Cerebellar cortex (tissue), 1 donor: Measurements from ENCODE around the gene MEGF11.
"Not testable (repeated sequence)": the region's sequence is repeated elsewhere in the genome, so short reads cannot be mapped to it uniquely, and the experiment has no call there.

Source experiments
- DNase-seq: peaks from one replicate; pipeline ENCODE4 v3.0.0-alpha.2; 2015; ENCODE audit warnings: low spot score

The MEGF11 gene

DNA sequence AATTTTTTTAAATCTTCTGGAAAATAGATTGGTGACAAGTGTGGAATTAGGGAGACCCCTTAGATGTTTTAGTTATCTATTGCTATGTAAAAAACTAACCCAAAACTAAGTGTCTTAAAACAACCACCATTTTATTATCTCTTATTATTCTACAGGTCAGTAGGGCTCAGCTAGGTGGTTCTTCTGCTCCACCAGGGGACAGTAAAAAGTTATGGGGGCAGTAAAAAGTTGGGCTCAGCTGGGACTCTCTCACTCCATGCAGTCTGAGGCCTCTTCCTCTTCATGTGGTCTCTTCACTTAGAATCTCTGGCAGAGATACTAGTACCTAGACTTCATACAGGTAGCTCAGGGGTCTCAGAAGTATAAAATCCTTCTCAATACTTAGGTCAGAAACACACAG is 21.8 kb upstream of the MEGF11 start:
- DNase-seq: no peak

GRCh38 chr15:66270932-66271331 is 17.4 kb upstream of the MEGF11 start:
- DNase-seq: no peak

DNA sequence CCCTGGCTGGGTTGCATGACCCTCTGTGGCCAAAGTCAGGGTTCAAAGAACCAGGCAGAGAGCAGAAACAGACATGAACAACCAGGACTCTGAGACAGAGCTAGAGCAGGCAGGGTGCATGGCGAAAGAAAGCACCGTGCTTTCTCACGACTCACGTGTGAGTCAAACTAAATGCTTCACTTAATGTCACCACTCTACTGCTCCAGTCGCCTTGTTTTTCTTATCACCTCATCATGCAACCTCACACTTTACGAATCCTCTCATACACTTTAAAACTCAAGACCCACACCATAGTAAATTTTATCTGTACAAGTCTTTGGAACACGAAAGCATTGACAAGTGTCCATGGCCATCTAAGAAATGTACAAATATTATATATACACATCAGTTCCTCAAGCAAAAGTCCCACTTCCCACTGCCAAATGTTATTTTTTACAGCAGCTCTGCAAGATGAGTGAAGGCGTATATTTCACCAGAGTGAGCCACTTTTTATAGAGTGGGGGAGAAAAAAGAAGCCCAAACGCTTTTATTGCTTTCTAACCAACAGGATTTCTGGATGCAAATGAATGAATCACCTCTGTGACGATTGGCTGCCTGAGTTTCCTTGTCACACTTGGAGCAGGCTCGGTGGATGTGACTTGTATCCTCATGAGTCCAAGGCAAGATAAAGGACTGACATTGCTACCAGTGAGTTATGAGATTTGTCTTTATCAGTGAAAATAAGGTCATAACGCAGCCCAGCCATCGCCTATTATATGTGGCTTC is 16.0 kb upstream of the MEGF11 start:
- DNase-seq: no peak

GRCh38 chr15:66264859-66265513 is 11.4 kb upstream of the MEGF11 start:
- no peak for DNase-seq

DNA sequence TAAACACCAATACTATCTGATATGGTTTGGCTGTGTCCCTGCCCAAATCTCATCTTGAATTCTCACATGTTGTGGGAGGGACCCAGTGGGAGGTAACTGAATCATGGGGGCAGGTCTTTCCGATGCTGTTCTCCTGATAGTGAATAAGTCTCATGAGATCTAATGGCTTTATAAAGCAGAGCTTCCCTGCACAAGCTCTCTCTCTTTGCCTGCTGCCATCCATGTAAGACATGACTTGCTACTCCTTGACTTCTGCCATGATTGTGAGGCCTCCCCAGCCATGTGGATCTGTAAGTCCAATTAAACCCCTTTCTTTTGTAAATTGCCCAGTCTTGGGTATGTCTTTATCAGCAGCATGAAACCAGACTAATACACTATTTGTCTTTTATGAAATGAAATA is 9.3 kb upstream of the MEGF11 start:
- DNase-seq: not testable (repeated sequence)

DNA sequence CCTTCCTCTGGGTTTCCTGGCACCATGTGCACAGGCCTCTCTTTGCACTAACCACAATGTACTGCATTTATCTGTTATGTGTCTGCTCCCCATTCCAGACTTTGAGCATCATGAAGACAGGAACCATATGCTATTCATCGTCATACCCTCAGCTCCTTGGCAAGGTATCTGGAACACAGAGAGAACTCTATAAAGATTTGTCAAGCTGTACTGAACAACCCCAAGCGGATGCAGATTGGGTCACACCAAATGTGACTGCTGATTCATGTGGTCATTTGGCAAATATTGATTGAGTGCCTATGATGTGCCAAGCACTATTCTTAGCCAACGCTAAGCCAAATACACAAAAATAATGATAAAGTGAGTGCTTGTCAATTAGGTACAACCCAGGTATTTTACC is 7.5 kb upstream of the MEGF11 start:
- peak; percentile 82 for DNase-seq

- DNase-seq: no peak
These were observed 3.1 kb upstream of the MEGF11 start for GRCh38 chr15:66256692-66257091.

DNA sequence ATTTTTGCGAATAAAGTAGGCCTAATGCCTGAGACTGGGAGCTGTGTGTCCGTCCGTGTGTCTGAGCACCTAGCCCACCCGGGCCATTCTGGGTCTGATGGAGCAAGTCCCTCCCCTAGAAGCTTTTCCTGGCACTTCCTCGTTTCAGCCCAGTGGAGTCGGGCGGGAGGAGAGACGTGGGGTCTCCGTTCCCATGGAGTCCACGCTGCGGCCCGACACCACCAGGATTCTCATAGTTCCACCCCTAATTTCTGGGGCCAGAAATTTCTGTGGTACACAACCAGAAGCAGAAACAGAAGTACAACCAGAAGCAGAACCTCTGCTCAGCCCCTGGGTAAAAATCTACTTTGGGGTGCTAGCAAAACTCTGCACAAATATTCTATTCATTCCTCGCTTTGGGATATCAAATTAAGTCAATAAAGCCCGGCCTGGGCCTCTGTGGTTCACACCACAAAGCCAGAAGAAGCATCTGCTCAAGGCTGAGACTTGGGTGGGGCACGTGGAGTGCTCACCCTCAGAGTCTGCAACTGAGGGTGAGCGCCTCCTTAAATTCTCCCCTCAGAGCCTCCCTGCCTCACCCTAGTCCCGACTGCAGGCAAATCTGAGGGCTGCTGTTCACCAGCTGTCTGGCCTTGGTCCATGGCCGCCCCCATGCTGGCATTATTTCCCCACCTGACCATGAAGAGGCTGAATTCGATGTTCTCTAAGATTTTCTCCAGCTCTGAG is 1.6 kb upstream of the MEGF11 start:
- no peak for DNase-seq

DNA sequence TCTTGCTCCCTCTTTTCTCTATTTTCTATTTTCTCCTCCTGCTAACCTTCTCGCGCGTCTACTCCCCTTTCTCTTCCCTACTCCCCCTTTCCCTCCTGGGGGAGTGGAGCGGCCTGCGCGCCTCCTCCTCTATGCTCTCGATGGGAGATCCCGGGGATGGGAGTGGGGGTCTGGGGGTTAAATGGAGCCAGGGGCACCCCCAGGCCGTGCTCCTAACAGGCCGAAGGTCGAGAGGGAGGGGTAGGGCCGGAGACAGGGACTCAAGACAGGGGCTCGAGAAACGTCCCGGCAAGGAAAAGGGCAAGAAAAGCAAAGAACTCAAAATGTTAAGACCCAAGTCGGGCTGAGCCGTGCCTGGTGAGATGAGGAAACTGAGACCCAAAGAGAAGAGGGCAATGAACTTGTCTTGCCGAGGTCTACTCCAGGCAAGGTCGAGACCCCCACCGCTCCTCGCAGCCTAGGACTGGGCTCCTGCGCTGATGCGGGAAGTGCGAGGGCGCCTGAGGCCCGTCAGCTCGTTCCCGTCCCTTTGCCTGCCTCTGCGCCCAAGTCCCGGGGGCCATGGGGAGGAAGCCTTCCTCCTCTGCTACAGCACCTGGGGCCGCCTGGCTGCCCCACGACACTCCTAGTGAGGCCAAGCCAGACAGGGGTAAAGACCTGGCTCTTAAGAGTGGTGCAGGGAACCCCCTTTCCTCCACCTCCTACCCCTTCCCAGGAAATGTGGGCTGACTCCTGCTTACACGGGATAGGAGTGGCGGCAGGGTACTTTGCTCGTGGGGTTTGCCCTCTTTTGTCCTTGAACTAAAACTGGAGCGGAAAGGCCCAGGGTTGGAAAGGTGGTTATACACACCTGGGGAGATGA is 770 bp upstream of the MEGF11 start:
- no peak for DNase-seq

DNA sequence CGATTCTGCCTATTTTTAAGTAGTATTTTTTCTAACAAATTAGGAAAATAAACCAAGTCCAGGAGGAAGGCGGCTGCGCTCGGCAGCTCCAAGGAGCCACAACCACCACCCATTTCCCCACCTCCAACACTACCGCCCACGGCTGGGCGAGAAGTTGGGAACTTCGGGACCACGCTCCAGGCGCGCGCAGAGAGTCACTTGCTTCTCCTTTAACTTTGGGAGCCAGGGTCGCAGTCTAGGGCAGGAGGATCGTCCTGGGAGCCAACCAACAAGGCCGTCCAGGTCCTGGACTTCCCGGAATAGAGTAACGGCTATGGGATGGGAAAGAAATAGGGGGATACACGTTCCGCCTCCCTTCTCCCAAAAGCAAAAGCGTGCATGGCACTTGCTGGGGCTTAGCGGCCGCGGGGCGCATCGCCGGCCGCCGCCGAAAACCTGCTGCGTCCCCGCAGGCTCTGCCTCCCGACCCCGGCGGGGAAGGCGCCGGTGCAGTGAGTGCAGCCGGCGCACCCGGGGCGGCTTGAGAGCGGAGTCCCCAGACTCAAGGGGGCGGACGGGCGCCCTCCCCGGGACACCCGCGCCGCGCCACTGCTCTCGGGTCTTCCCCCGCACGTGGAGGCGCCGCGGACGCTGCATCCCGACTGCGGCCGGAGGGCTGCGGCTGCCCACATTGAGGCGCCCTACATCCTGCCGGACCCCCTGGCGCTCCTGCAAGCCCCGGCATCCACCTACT is 699 bp downstream of the MEGF11 start:
- DNase-seq: no peak

DNA sequence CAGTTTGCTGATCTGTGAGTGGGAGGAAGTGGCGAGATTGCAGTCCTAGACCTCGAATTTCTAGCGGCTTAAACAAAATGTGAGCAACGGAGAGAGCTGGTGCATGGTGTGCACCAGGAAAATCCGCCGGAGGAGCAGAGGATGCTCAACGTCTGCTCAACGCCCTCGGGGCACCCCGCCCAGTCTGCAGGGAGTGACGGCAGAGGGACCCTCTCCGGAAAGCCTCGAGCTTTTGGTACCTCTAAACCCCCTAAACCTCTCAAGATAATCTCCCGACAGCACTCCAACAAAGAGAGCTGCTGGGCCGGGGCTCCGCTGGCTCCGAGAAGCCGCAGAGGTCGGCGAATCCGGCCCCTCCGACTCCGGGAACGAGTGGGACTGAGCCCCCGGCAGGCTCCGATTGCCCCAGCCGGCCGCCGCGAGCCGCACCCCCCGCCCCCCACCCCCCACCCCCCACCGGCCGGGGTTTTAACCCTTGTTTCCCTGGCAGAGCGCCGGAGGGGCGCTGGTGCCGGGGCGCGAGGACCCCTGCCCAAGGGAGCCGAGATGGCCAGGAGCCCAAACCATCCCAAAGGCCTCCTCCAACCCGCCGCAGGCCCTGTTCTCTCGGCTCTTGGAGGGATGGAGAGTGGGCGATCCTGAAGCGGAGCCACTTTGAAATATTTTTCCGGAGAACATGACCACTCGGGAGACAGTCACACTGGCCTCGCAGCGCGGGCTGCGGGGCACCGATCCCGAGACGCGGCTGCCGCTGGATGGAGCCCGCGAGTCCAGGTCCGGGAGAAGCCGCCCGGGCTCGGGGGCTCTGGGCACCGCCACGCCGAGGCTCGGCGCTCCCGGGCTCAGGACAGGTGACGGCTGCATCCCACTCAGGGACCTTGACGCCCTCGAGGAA is 1.5 kb downstream of the MEGF11 start:
- peak; percentile 67 for DNase-seq

DNA sequence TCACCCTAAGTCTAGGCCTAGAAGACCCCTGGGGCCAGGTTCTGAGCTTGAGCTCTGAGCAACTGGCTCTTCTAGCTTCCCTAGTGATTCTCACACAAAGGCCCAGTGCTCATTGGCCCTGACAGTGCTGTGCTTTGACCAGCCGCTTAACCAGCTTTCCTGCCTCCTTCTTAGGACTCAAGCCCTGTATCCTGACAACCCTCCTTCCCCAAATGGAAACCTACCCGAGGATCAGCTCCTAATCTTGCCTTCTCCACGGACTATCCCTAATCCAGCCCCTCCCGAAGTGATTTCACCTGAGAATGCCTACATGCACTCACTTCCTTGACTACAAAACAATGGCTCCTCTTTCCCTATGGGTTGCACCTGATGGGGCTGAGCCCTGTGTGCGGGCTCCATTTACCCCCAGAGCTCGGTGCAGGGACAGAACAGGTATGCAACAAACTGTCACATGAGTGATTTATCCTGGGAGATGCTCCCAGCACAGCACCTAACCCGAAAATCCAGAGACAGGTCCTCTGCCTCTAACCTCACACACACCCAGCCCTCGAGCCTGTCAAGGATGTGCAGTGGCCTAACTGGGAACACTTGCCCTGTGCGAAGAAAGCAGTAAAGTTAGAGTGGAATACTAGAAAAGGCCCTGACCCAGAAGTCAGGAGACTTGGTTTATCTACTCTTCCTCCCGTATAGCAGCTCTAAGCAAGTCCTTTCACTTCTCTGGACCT is 2.3 kb downstream of the MEGF11 start:
- no peak for DNase-seq

- no peak for DNase-seq
These were observed 3.9 kb downstream of the MEGF11 start for GRCh38 chr15:66249605-66250174.

- no peak for DNase-seq
These were observed 6.6 kb downstream of the MEGF11 start for GRCh38 chr15:66246937-66247336.

DNA sequence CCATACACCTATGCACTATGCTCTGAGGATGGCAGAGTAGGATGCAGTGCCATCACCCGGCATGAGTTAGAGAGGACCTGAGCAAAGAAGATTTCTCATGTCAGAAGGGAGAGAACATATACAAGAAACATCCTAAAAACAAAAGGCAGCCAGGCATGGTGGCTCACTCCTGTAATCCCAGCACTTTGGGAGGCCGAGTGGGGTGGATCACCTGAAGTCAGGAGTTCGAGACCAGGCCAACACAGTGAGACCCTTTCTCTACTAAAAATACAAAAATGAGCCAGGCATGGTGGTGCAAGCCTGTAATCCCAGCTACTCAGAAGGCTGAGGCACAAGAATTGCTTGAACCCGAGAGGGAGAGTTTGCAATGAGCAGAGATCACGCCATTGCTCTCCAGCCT is 7.7 kb downstream of the MEGF11 start:
- not testable (repeated sequence) for DNase-seq

GRCh38 chr15:66241908-66242285 is 11.7 kb downstream of the MEGF11 start:
- no peak for DNase-seq

DNA sequence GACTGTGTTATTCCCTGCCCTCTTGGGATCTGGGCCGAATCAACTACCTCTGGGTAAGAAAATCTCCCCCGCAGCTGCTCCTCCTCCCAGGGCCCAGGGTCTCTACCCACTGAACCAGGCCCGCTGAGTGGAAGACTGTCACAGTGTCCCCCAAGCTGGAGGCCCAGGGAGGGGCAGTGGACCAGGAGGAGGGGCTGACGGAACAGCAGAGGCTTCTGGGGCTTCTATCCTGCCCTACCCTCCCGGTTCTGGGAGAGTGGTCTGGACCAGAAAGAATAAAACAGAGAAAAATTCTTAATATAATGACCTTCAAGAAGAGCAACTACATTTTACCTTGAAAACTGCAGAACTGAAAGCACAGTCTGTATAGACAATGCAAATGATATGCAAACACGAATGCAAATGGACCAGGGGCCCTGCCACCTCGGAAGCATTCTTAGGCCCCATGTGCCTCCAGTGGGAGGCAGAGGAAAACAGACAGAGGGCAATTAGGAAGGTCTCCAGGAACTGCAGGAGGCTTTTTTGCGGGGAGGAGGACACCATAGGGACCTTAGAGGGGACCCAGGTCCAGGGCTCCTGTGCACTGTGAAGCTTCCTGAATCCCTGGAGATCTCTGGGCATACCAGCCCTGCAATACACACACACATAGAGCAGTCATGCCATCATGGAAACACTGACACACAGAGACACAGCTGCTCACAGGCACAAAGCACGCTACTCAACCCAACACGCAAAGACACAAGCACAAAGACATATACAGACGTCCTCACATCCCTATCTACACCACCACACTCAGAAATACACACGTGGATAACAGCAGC is 12.3 kb downstream of the MEGF11 start:
- DNase-seq: no peak

- DNase-seq: no peak
These were observed 13.2 kb downstream of the MEGF11 start for GRCh38 chr15:66240240-66240794.
